Heart right ventricle (tissue), 16 donors: Measurements from ENCODE around the gene FAM47E. TPM values are rescaled to one million over a fixed set of nuclear protein-coding genes. Genes with fewer than 3 reads are reported as not detected.

Source experiments
- ATAC-seq, 8 donors: fragments of 200-7000 bp; cut with Tn5 transposase; one replicate each; pipeline ENCODE4 v1.9.1; 2020; ENCODE audit warnings: mild to moderate bottlenecking in 8 of 8, moderate library complexity in 8 of 8, moderate number of reproducible peaks in 1 of 8
- DNase-seq, 2 donors: peaks; one replicate each; pipeline ENCODE4 v3.0.0-alpha.2; 2020
- H3K27ac ChIP-seq, 10 donors: fragments of 200-600 bp; sonication (generic) in 2 of 10; one replicate each; pipeline versions ENCODE4 v1.5.0 to v1.8.0; 2020 to 2022; ENCODE audit warnings: mild to moderate bottlenecking in 3 of 10
- H3K27me3 ChIP-seq, 7 donors: fragments of 200-600 bp; one replicate each; pipeline ENCODE4 v1.8.0; 2021 to 2022; ENCODE audit warnings: mild to moderate bottlenecking in 2 of 7
- H3K36me3 ChIP-seq, 9 donors: fragments of 200-600 bp; sonication (generic) in 1 of 9; one replicate each; pipeline versions ENCODE4 v1.5.0 to v1.8.0; 2020 to 2022; ENCODE audit warnings: mild to moderate bottlenecking in 2 of 9
- H3K4me1 ChIP-seq, 9 donors: fragments of 200-600 bp; sonication (generic) in 1 of 9; one replicate each; pipeline versions ENCODE4 v1.5.0 to v1.8.0; 2020 to 2022; ENCODE audit warnings: mild to moderate bottlenecking in 4 of 9
- H3K4me3 ChIP-seq, 10 donors: fragments of 200-600 bp; sonication (generic) in 2 of 10; one replicate each; pipeline versions ENCODE4 v1.5.0 to v1.8.0; 2020 to 2022; ENCODE audit warnings: mild to moderate bottlenecking in 7 of 10, moderate library complexity in 2 of 10
- H3K9me3 ChIP-seq, 11 donors: fragments of 200-600 bp in 10 of 11; sonication (generic) in 2 of 11; one replicate each; pipeline versions ENCODE4 v1.5.0 to v1.8.0; 2013 to 2022; ENCODE audit warnings: mild to moderate bottlenecking in 2 of 11, control low read depth in 1 of 11, moderate library complexity in 1 of 11
- CTCF ChIP-seq, 9 donors: fragments of 200-600 bp; sonication (generic) in 2 of 9; IDR thresholded peaks; one replicate each; pipeline versions ENCODE4 v1.5.0 to v1.8.0; 2021 to 2022; ENCODE audit warnings: antibody characterized with exemption in 9 of 9, mild to moderate bottlenecking in 5 of 9, moderate library complexity in 1 of 9
- WGBS, 2 donors: extraction: QIAGEN DNeasy Blood & Tissue Kit; methylation state at CpG; one replicate each; pipeline ENCODE4 v1.1.7; 2013; ENCODE audit warnings: inconsistent platforms in 1 of 2; 5-methylcytosine and 5-hydroxymethylcytosine counted together
- intact Hi-C, 10 donors: fragments of 100-400 bp; cut with DNase I; formaldehyde crosslinking; loops; one replicate each; pipeline versions ENCODE4 v1.11.1 to v1.14.2; 2022
- polyA plus RNA-seq, 2 donors: library from polyadenylated mRNA; stranded (reverse); fragments of 200-250 nt; gene quantifications; one replicate each; pipeline ENCODE4 v1.2.3, GENCODE V29; 2013
- total RNA-seq, 10 donors: library from RNA; stranded (reverse); fragmentation: NEBNext Ultra II Directional in 3 of 10; extraction: Animal tissue kit (Norgen Biotek cat#: 25700) in 3 of 10; gene quantifications; one replicate each; pipeline versions ENCODE4 v1.2.1 to v1.2.4, GENCODE V29; 2021 to 2023
- donor health status: Arrhythmogenic right ventricular cardiomyopathy.
- donor health status: ischemic (EF 13 %, LVEDD 7.1; RV severe dilation, severe dysfunction).
- donor health status: healthy with polysubstance abuse.
- donor health status: DM: no; HTN: yes; CAD: no.
- donor health status: DM: no; HTN: no; CAD: no.
- donor health status: ischemic (EF 25% LVEDD 6.9; RV normal size, moderate dysfunction).
- donor health status: ischemic (EF 25% LVEDD 5.7; RV mildly dilated, moderate dysfunction).
- donor health status: healthy.
- donor health status: DM: yes; HTN: yes; CAD: no.
- donor health status: Ischemic cardiomyopathy.
- donor health status: ischemic (EF 35%, LVEDD 5.7; RV mildly dilated, moderate dysfunction).
- donor health status: nonischemic (EF 11% LVEDD 7.7; RV severe dilation, severe dysfunction).
- donor health status: DM: yes; HTN: yes; CAD: no.
- donor health status: PGD.
- donor health status: ischemic (EF 29% LVEDD 5.4; RV normal size, mild dysfunction).
- donor health status: nonischemic (EF 23%, LVEDD 6.1; RV moderate dilation, normal function).

The FAM47E gene
- total and polyA plus RNA-seq, 12 donors: 0.68 to 6.3 (median 3.1) TPM

DNA sequence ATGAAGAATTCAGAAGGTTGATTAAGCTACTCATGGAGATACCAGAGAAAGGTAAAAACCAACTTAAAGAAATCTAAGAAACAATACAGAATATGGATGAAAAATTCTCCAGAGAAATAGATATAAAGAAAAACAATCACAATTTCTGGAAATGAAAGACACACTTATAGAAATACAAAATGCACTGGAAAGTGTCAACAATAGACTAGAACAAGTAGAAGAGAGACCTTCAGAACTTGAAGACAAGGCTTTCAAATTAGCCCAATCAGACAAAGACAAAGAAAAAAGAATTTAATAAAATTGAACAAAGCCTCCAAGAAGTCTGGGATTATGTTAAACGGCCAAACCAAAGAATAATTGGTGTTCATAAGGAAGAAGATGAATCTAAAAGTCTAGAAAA is 64.6 kb downstream of the FAM47E start:
- Histone ChIP-seq H3K27ac (no peak overlapping the region), H3K36me3 (peaks cover 0 to 1% (median 0%) of the 10 kb centered on the region in 9 donors), H3K9me3 (peaks cover 0 to 34% (median 12%) of the 10 kb centered on the region in 11 donors), H3K4me3 (no peak overlapping the region), H3K4me1 (peaks cover 0 to 12% (median 0%) of the 10 kb centered on the region in 9 donors), H3K27me3 (no peaks in the 10 kb centered on the region)
- ATAC-seq: no peak
- 94 to 97% methylated on average over 1 of the region's 1 CpG for WGBS, 2 donors
- intact Hi-C loops: no loop called here
- TF ChIP-seq CTCF (IDR thresholded peaks at IDR 0.05): no peak
- DNase-seq: no peak

DNA sequence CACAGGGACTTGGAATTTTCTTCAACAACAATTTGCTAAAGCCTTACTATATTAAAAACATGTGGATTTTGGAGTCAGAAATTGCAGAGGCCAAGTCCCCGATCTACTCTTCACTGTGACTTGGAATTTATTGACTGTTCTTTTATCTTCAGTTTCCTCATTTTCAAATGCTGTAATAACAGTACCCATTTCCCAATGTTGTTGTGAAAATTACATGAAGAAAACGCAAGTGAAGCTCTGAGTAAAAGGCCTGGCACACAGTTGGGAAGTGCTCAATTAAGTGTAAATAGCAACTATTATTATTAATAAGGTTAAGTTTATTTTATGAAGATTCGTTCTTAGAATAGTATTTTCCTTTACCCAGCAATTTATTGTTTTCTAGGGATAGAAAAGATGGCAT is 70.7 kb downstream of the FAM47E start:
- no peak for ATAC-seq
- Histone ChIP-seq H3K27me3 (no peaks in the 10 kb centered on the region), H3K27ac (no peak overlapping the region), H3K4me1 (no peaks in the 10 kb centered on the region), H3K4me3 (no peak overlapping the region), H3K36me3 (no peaks in the 10 kb centered on the region), H3K9me3 (peaks cover 0 to 44% (median 25%) of the 10 kb centered on the region in 11 donors)
- intact Hi-C loops: no loop called here
- no peak for DNase-seq
- 77% methylated on average over 3 of the region's 3 CpGs for WGBS, 2 donors
- TF ChIP-seq CTCF (IDR thresholded peaks at IDR 0.05): no peak

- DNase-seq (no peak), ATAC-seq (no peak)
- peaks cover 0 to 47% (median 25%) of the 10 kb centered on the region in 11 donors for H3K9me3 ChIP-seq
- H3K27ac ChIP-seq: no peak overlapping the region
- no peak for TF ChIP-seq CTCF (IDR thresholded peaks at IDR 0.05)
- no peaks in the 10 kb centered on the region for H3K36me3 ChIP-seq
- intact Hi-C loops: no loop called here
- H3K4me3 ChIP-seq: no peak overlapping the region
- H3K27me3 ChIP-seq: no peaks in the 10 kb centered on the region
- no peaks in the 10 kb centered on the region for H3K4me1 ChIP-seq
Measured at GRCh38 chr4:76325072-76325471, 73.6 kb downstream of the FAM47E start.

- no peak for TF ChIP-seq CTCF (IDR thresholded peaks at IDR 0.05)
- Histone ChIP-seq H3K9me3 (peaks cover 0 to 40% (median 19%) of the 10 kb centered on the region in 11 donors), H3K4me3 (no peak overlapping the region), H3K27ac (no peak overlapping the region), H3K36me3 (no peaks in the 10 kb centered on the region), H3K4me1 (no peaks in the 10 kb centered on the region), H3K27me3 (no peaks in the 10 kb centered on the region)
- intact Hi-C loops: no loop called here
- no peak for DNase-seq
- no peak for ATAC-seq
Measured at GRCh38 chr4:76326515-76326914, 75.0 kb downstream of the FAM47E start.

Other genes with a start within 250 kb of the FAM47E start
- 100 to 1,000 TPM in 1 of 10 donors, 1 to 10 TPM in 2, under 1 TPM in 7; 0.10 to 396 (median 0.60) TPM for gene CXCL9, start 244.2 kb upstream of the FAM47E start, total RNA-seq
- gene CXCL9, start 244.2 kb upstream of the FAM47E start, polyA plus RNA-seq: under 1 TPM; 0.37 to 0.48 TPM
- gene CXCL10, start 228.2 kb upstream of the FAM47E start, total RNA-seq: 100 to 1,000 TPM in 1 of 10 donors, 1 to 10 TPM in 3, under 1 TPM in 4, not detected in 2; 0.40 to 191 (median 1.0) TPM
- under 1 TPM; 0.14 to 0.22 TPM for gene CXCL10, start 228.2 kb upstream of the FAM47E start, polyA plus RNA-seq
- 10 to 100 TPM in 1 of 10 donors, under 1 TPM in 4, not detected in 5; 0.23 to 61.0 (median 0.40) TPM for gene CXCL11, start 215.7 kb upstream of the FAM47E start, total RNA-seq
- gene CXCL11, start 215.7 kb upstream of the FAM47E start, polyA plus RNA-seq: under 1 TPM in 1 of 2 donors, not detected in 1; 0.07 TPM
- gene ART3, start 177.0 kb upstream of the FAM47E start, total RNA-seq: 100 to 1,000 TPM in 3 of 10 donors, 10 to 100 TPM in 7; 38.4 to 250 (median 65.4) TPM
- gene ART3, start 177.0 kb upstream of the FAM47E start, polyA plus RNA-seq: 100 to 1,000 TPM in 1 of 2 donors, 10 to 100 TPM in 1; 67.3 to 108 TPM
- gene NUP54, start 103.3 kb upstream of the FAM47E start, total RNA-seq: 10 to 100 TPM; 16.1 to 22.6 (median 18.9) TPM
- gene NUP54, start 103.3 kb upstream of the FAM47E start, polyA plus RNA-seq: 10 to 100 TPM in 1 of 2 donors, 1 to 10 TPM in 1; 9.6 to 25.8 TPM
- 100 to 1,000 TPM in 4 of 10 donors, 10 to 100 TPM in 6; 76.6 to 199 (median 94.9) TPM for gene SCARB2, start 37.9 kb upstream of the FAM47E start, total RNA-seq
- gene SCARB2, start 37.9 kb upstream of the FAM47E start, polyA plus RNA-seq: 100 to 1,000 TPM; 119 to 125 TPM
- gene STBD1, start 55.0 kb downstream of the FAM47E start, total RNA-seq: 10 to 100 TPM; 14.8 to 53.7 (median 22.6) TPM
- gene STBD1, start 55.0 kb downstream of the FAM47E start, polyA plus RNA-seq: 10 to 100 TPM; 17.9 to 32.4 TPM
- 1 to 10 TPM in 1 of 10 donors, under 1 TPM in 9; 0.15 to 1.0 (median 0.39) TPM for gene CCDC158, start 169.4 kb downstream of the FAM47E start, total RNA-seq
- gene CCDC158, start 169.4 kb downstream of the FAM47E start, polyA plus RNA-seq: under 1 TPM; 0.01 to 0.15 TPM
- 10 to 100 TPM in 9 of 10 donors, 1 to 10 TPM in 1; 9.5 to 33.3 (median 19.6) TPM for gene SHROOM3, start 183.5 kb downstream of the FAM47E start, total RNA-seq
- gene SHROOM3, start 183.5 kb downstream of the FAM47E start, polyA plus RNA-seq: 1 to 10 TPM; 1.7 to 5.3 TPM